H1 (cell line): ENCODE data around the gene ARRDC1. TPM values are rescaled to one million over a fixed set of nuclear protein-coding genes. Genes with fewer than 3 reads are reported as not detected.

Source experiments
- CTCF ChIA-PET: fragments of 300-600 bp; sonication (Branson Sonifier 250); formaldehyde crosslinking; loops from one replicate; lab custom pipeline; 2021; ENCODE audit not compliant: partially characterized antibody; lab: Charles Lee
- POLR2A ChIA-PET: fragments of 300-600 bp; sonication (Branson Sonifier 250); formaldehyde crosslinking; loops from one replicate; lab custom pipeline; 2021; ENCODE audit warnings: inconsistent platforms; ENCODE audit not compliant: partially characterized antibody; lab: Charles Lee
- DNase-seq, 2 experiments: peaks; one replicate each; pipeline versions ENCODE4 v3.0.0 to v3.0.0-alpha.2; 2010 to 2022; ENCODE audit warnings: low spot score in 2 of 2, low read depth in 1 of 2, mixed read lengths in 1 of 2
- FAIRE-seq: peaks from 2 replicates; lab custom pipeline; 2011; peaks lifted over from hg19 to GRCh38; lab: Jason Lieb, UNC
- H2AFZ ChIP-seq: 2 replicates; pipeline ENCODE4 v1.8.1; 2012; ENCODE audit warnings: low read length, inconsistent platforms
- H2AK5ac ChIP-seq: 2 replicates; pipeline ENCODE4 v1.6.1; 2013; ENCODE audit warnings: low read depth, low read length
- H2BK120ac ChIP-seq: replicated peaks from 2 replicates; pipeline ENCODE3; 2013; ENCODE audit warnings: low read depth, low read length, inconsistent platforms
- H2BK12ac ChIP-seq: 2 replicates; pipeline ENCODE4 v1.6.1; 2013; ENCODE audit warnings: low read depth, low read length
- H2BK15ac ChIP-seq: 2 replicates; pipeline ENCODE4 v1.6.1; 2013; ENCODE audit warnings: low read length
- H2BK20ac ChIP-seq: 2 replicates; pipeline ENCODE4 v1.6.1; 2013; ENCODE audit warnings: low read length
- H2BK5ac ChIP-seq: 2 replicates; pipeline ENCODE4 v1.6.1; 2013; ENCODE audit warnings: low read depth, low read length
- H3K14ac ChIP-seq: 2 replicates; pipeline ENCODE4 v1.6.1; 2013; ENCODE audit warnings: inconsistent platforms; ENCODE audit not compliant: insufficient read length
- H3K18ac ChIP-seq: 2 replicates; pipeline ENCODE4 v1.6.1; 2013; ENCODE audit warnings: low read length; ENCODE audit errors: extremely low read depth
- H3K23ac ChIP-seq: 2 replicates; pipeline ENCODE4 v1.6.1; 2013; ENCODE audit warnings: inconsistent platforms; ENCODE audit not compliant: insufficient read length
- H3K23me2 ChIP-seq: 2 replicates; pipeline ENCODE4 v1.6.1; 2013; ENCODE audit warnings: low read depth, low read length
- H3K27ac ChIP-seq: 2 replicates; pipeline ENCODE4 v1.6.1; 2011; ENCODE audit warnings: low read depth, low read length, inconsistent platforms
- H3K27me3 ChIP-seq, 4 experiments: replicated peaks in 1 of 4; 1 replicate in 1 of 4; 2 replicates in 3 of 4; pipeline versions ENCODE4 v1.6.1 to v1.8.1; 2011 to 2013; ENCODE audit warnings: low read length in 3 of 4, mild to moderate bottlenecking in 3 of 4, inconsistent platforms in 2 of 4, mixed read lengths in 2 of 4, moderate library complexity in 1 of 4; ENCODE audit not compliant: control insufficient read depth in 3 of 4, insufficient read depth in 3 of 4; ENCODE audit errors: extremely low read depth in 1 of 4
- H3K36me3 ChIP-seq, 4 experiments: 2 replicates each; pipeline versions ENCODE4 v1.6.1 to v1.8.1; 2011 to 2013; ENCODE audit warnings: mild to moderate bottlenecking in 4 of 4, low read length in 3 of 4, moderate library complexity in 2 of 4, control low read depth in 1 of 4, inconsistent platforms in 1 of 4; ENCODE audit not compliant: insufficient read depth in 4 of 4, control insufficient read depth in 2 of 4
- H3K4ac ChIP-seq: replicated peaks from 2 replicates; pipeline ENCODE3; 2013; ENCODE audit warnings: low read length, low read depth, mixed read lengths, inconsistent platforms; ENCODE audit not compliant: insufficient read length
- H3K4me1 ChIP-seq, 4 experiments: replicated peaks in 1 of 4; 1 replicate in 1 of 4; 2 replicates in 3 of 4; pipeline versions ENCODE4 v1.6.1 to v1.8.1; 2011 to 2013; ENCODE audit warnings: low read length in 3 of 4, inconsistent platforms in 2 of 4, mixed read lengths in 1 of 4; ENCODE audit not compliant: insufficient read depth in 4 of 4, control insufficient read depth in 3 of 4
- H3K4me2 ChIP-seq, 2 experiments: 2 replicates each; pipeline versions ENCODE4 v1.6.1 to v1.8.1; 2011 to 2013; ENCODE audit warnings: low read depth in 2 of 2, low read length in 2 of 2, control low read depth in 1 of 2, inconsistent platforms in 1 of 2, mild to moderate bottlenecking in 1 of 2; ENCODE audit not compliant: insufficient read depth in 1 of 2
- H3K4me3 ChIP-seq, 4 experiments: fragments of 200-600, 300-600 bp in 1 of 4; sonication (generic), shearing (Covaris generic), sonication (Bioruptor Twin) in 1 of 4; 2 replicates each; pipeline versions ENCODE4 v1.5.1 to v1.8.1; 2011 to 2016; ENCODE audit warnings: low read length in 4 of 4, low read depth in 3 of 4, control low read depth in 2 of 4, inconsistent platforms in 2 of 4, mild to moderate bottlenecking in 2 of 4, mixed read lengths in 1 of 4, moderate library complexity in 1 of 4; ENCODE audit not compliant: insufficient read depth in 2 of 4; ENCODE audit errors: extremely low read depth in 1 of 4
- H3K56ac ChIP-seq: replicated peaks from 2 replicates; pipeline ENCODE3; 2013; ENCODE audit warnings: low read depth, mild to moderate bottlenecking, mixed read lengths, low read length, inconsistent platforms; ENCODE audit not compliant: insufficient read length
- H3K79me1 ChIP-seq: 2 replicates; pipeline ENCODE4 v1.6.1; 2013; ENCODE audit warnings: low read depth, low read length, control low read depth
- H3K79me2 ChIP-seq, 2 experiments: 2 replicates each; pipeline versions ENCODE4 v1.6.1 to v1.8.1; 2012 to 2013; ENCODE audit warnings: low read length in 2 of 2, mild to moderate bottlenecking in 2 of 2, inconsistent platforms in 1 of 2; ENCODE audit not compliant: insufficient read depth in 2 of 2, control insufficient read depth in 1 of 2
- H3K9ac ChIP-seq, 4 experiments: replicated peaks in 1 of 4; 1 replicate in 1 of 4; 2 replicates in 3 of 4; pipeline versions ENCODE4 v1.6.1 to v1.8.1; 2011 to 2013; ENCODE audit warnings: low read depth in 3 of 4, low read length in 3 of 4, control low read depth in 2 of 4, mild to moderate bottlenecking in 2 of 4, moderate library complexity in 2 of 4, inconsistent platforms in 1 of 4; ENCODE audit errors: extremely low read depth in 1 of 4
- H3K9me3 ChIP-seq, 2 experiments: 2 replicates each; pipeline versions ENCODE4 v1.6.1 to v1.8.1; 2012 to 2013; ENCODE audit warnings: mild to moderate bottlenecking in 2 of 2, moderate library complexity in 2 of 2, control low read depth in 1 of 2, inconsistent platforms in 1 of 2, low read depth in 1 of 2, low read length in 1 of 2, mixed read lengths in 1 of 2; ENCODE audit not compliant: insufficient read depth in 2 of 2
- H4K20me1 ChIP-seq, 2 experiments: replicated peaks in 1 of 2; 2 replicates each; pipeline versions ENCODE3 to v1.8.1; 2011 to 2013; ENCODE audit warnings: inconsistent platforms in 2 of 2, low read length in 2 of 2, mild to moderate bottlenecking in 1 of 2; ENCODE audit not compliant: insufficient read depth in 2 of 2, control insufficient read depth in 1 of 2
- H4K5ac ChIP-seq: 2 replicates; pipeline ENCODE4 v1.6.1; 2013; ENCODE audit warnings: low read length, low read depth, mixed read lengths, inconsistent platforms; ENCODE audit not compliant: insufficient read length
- H4K8ac ChIP-seq: 2 replicates; pipeline ENCODE4 v1.8.0; 2013; ENCODE audit warnings: mild to moderate bottlenecking, moderate library complexity, low read length, inconsistent platforms; ENCODE audit not compliant: insufficient read depth; ENCODE audit errors: extremely low read depth
- H4K91ac ChIP-seq: replicated peaks from 2 replicates; pipeline ENCODE3; 2013; ENCODE audit warnings: low read length, mixed read lengths, inconsistent platforms; ENCODE audit not compliant: insufficient read length
- BRCA1 ChIP-seq: IDR thresholded peaks from 2 replicates; pipeline ENCODE4 v1.6.1; 2012; ENCODE audit warnings: low read depth, low read length, improper control_type of control experiment
- CEBPB ChIP-seq: IDR thresholded peaks from 2 replicates; pipeline ENCODE4 v1.6.1; 2012; ENCODE audit warnings: low read depth, low read length
- CTBP2 ChIP-seq: IDR thresholded peaks from 2 replicates; pipeline ENCODE4 v1.7.0; 2011; ENCODE audit warnings: borderline replicate concordance, mild to moderate bottlenecking, moderate library complexity, mixed read lengths, low read length; ENCODE audit not compliant: insufficient read depth, insufficient read length
- EGR1 ChIP-seq: IDR thresholded peaks from 2 replicates; pipeline ENCODE4 v1.6.1; 2011; ENCODE audit warnings: low read depth, low read length, borderline replicate concordance
- FOSL1 ChIP-seq: IDR thresholded peaks from 2 replicates; pipeline ENCODE4 v1.6.1; 2011; ENCODE audit warnings: mild to moderate bottlenecking, low read depth, low read length, moderate library complexity; ENCODE audit not compliant: insufficient read depth
- GABPA ChIP-seq: IDR thresholded peaks from 2 replicates; pipeline ENCODE4 v1.6.1; 2011; ENCODE audit warnings: mild to moderate bottlenecking, low read length, moderate library complexity, borderline replicate concordance; ENCODE audit not compliant: insufficient read depth
- KDM1A ChIP-seq: fragments of 200-600, 300-600 bp; sonication (generic); IDR thresholded peaks from 2 replicates; pipeline ENCODE4 v1.7.1; 2016; ENCODE audit warnings: mild to moderate bottlenecking, low read length, borderline replicate concordance
- KDM5A ChIP-seq: fragments of 200-600 bp; IDR thresholded peaks from 2 replicates; pipeline ENCODE4 v1.7.1; 2012; ENCODE audit warnings: mild to moderate bottlenecking, low read length, inconsistent platforms, mixed read lengths
- MAFK ChIP-seq: IDR thresholded peaks from 2 replicates; pipeline ENCODE4 v1.6.1; 2012; ENCODE audit warnings: low read depth, mild to moderate bottlenecking, improper control_type of control experiment, low read length
- RFX5 ChIP-seq: IDR thresholded peaks from 2 replicates; pipeline ENCODE4 v1.6.1; 2011; ENCODE audit warnings: low read depth, low read length, improper control_type of control experiment, borderline replicate concordance
- SIN3A ChIP-seq, 2 experiments: IDR thresholded peaks in 1 of 2; conservative IDR thresholded peaks in 1 of 2; 2 replicates each; pipeline ENCODE4 v1.6.1; 2011 to 2012; ENCODE audit warnings: low read length in 2 of 2, improper control_type of control experiment in 1 of 2, low read depth in 1 of 2, mild to moderate bottlenecking in 1 of 2
- TBP ChIP-seq: IDR thresholded peaks from 2 replicates; pipeline ENCODE4 v1.6.1; 2011; ENCODE audit warnings: low read depth, low read length, improper control_type of control experiment
- YY1 ChIP-seq: IDR thresholded peaks from 2 replicates; pipeline ENCODE4 v1.6.1; 2011; ENCODE audit warnings: low read depth, mild to moderate bottlenecking, low read length
- ZNF274 ChIP-seq: IDR thresholded peaks from 2 replicates; pipeline ENCODE4 v1.7.0; 2012; ENCODE audit warnings: low read length, borderline replicate concordance; ENCODE audit errors: extremely low read depth
- WGBS, 2 experiments: shearing (Covaris generic) in 1 of 2; methylation state at CpG; one replicate each; pipeline versions ENCODE4 v1.1.6 to v1.1.7; 2013 to 2015; ENCODE audit warnings: low lambda C conversion rate in 2 of 2, mixed read lengths in 2 of 2, inconsistent platforms in 1 of 2, low coverage in 1 of 2, missing lambda C conversion rate in 1 of 2; ENCODE audit not compliant: insufficient replicate concordance in 2 of 2, insufficient coverage in 1 of 2, insufficient read length in 1 of 2; ENCODE audit errors: extremely low coverage in 1 of 2, missing lambda C conversion rate in 1 of 2; 5-methylcytosine and 5-hydroxymethylcytosine counted together
- polyA plus RNA-seq, 7 experiments: library from polyadenylated mRNA; depleted of rRNA in 3 of 7; stranded (reverse) in 5 of 7; unstranded in 2 of 7; fragments of >200 nt in 5 of 7; fragments of 200-250 nt in 2 of 7; gene quantifications; 1 replicate in 5 of 7; 2 replicates in 1 of 7; 4 replicates in 1 of 7; pipeline versions ENCODE4 v1.2.1 to v1.2.3, GENCODE V29; 2011 to 2013; ENCODE audit warnings: missing spikeins in 2 of 7, mixed read lengths in 2 of 7
- total RNA-seq: library from RNA; stranded (reverse); fragmentation: NEBNext Ultra II Directional; extraction: Animal tissue kit (Norgen Biotek cat#: 25700); gene quantifications from 2 replicates; pipeline ENCODE4 v1.2.1, GENCODE V29; 2021

The ARRDC1 gene
- total and polyA plus RNA-seq, 2 of the 8 experiments (the other 6 are each of a cell fraction or from before 2014, with no cell fraction given): 22.0 to 58.4 TPM

DNA sequence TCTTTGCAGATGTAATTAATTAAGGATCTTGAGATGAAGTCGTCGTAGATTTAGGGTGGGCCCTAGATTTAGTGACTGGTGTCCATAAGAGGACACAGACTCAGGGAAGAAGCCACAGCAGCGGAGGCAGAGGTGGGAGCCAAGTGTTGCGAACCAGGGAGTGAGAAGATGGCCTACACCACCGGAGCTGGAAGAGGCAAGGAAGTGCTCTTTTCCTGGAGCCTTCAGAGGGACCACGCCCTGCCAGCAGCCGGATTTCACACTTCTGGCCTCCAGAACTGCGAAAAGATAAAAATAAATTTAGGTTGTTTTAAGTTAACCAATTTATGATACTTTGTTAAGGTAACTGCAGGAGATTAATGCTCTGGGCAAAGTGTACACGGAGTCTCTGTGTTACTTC is 44.1 kb downstream of the ARRDC1 start:
- no peak for DNase-seq
- Histone ChIP-seq H3K27me3 (no peaks in the 10 kb centered on the region), H2AFZ (no peak overlapping the region), H4K5ac (no peak overlapping the region), H3K23ac (no peak overlapping the region), H2BK12ac (no peak overlapping the region), H3K4me2 (no peak overlapping the region), H3K4ac (no peak overlapping the region), H3K9me3 (0 out of 4 replicates have a peak, but pooled peaks cover 0 to 2% of the 10 kb centered on the region in 2 experiments), H2AK5ac (no peak overlapping the region), H3K27ac (no peak overlapping the region), H2BK120ac (no peak overlapping the region), H3K18ac (no peak overlapping the region), H3K9ac (no peak overlapping the region), H3K14ac (no peak overlapping the region), H3K23me2 (no peaks in the 10 kb centered on the region), H4K8ac (no peak overlapping the region), H3K36me3 (peaks cover 0 to 14% (median under 1%) of the 10 kb centered on the region in 4 experiments; a peak in 2 of 8 replicates), H2BK15ac (no peak overlapping the region), H3K4me3 (no peak overlapping the region), H3K4me1 (peaks cover 0 to 3% (median under 1%) of the 10 kb centered on the region in 4 experiments; a peak in 3 of 7 replicates), H2BK5ac (no peak overlapping the region), H3K56ac (no peak overlapping the region), H4K91ac (no peak overlapping the region), H2BK20ac (no peak overlapping the region), H3K79me2 (peaks cover 3 to 91% of the 10 kb centered on the region in 2 experiments), H4K20me1 (peaks cover 15 to 16% of the 10 kb centered on the region in 2 experiments), H3K79me1 (peaks cover 18% of the 10 kb centered on the region)
- POLR2A ChIA-PET: interaction anchor here (1.0 kb wide), 1 partner anchor 18 kb away, joined by 3 read pairs; no protein-coding TSS in a partner anchor
- FAIRE-seq: no peak
- CTCF ChIA-PET: interaction anchor here (0.6 to 1.5 kb wide), 3 partner anchors 16 to 373 kb away, joined by 3 to 4 read pairs (median 4); no protein-coding TSS in a partner anchor
- 93% methylated on average over 9 of the region's 9 CpGs; no CpG with 5 or more reads in 1 of the 2 experiments for WGBS, 2 experiments
- TF ChIP-seq TBP (no peak), FOSL1 (no peak), RFX5 (no peak), GABPA (no peak), KDM1A (no peak), MAFK (no peak), EGR1 (no peak), ZNF274 (no peak), KDM5A (no peak), CTBP2 (no peak), BRCA1 (no peak), SIN3A (conservative IDR thresholded peaks at IDR 0.05 in 1 of 2, IDR thresholded peaks at IDR 0.05 in 1 of 2; ENCODE audit: low read depth in 1 of 2, low read length in 2 of 2) (no peak), YY1 (no peak), CEBPB (no peak)
